Loucy (cell line): ENCODE results near the gene DAPK1.
A peak's percentile ranks its signal among the peaks of the same experiment; 100 is the strongest.
"Not testable (repeated sequence)": the region's sequence is repeated elsewhere in the genome, so short reads cannot be mapped to it uniquely, and the experiment has no call there.

Experiments
- H2AFZ ChIP-seq: fragments of 200-600 bp; sonication (generic); 2 replicates; pipeline ENCODE4 v1.6.0; 2016; ENCODE audit warnings: antibody characterized with exemption, mild to moderate bottlenecking, low read length, moderate library complexity
- H3F3A ChIP-seq: fragments of 200-600 bp; 2 replicates; pipeline ENCODE4 v1.6.0; 2016; ENCODE audit warnings: antibody characterized with exemption, low read depth, mild to moderate bottlenecking
- H3K27me3 ChIP-seq: fragments of 200-600 bp; sonication (generic); 2 replicates; pipeline ENCODE4 v1.6.1; 2014; ENCODE audit warnings: low read length, mild to moderate bottlenecking; ENCODE audit not compliant: insufficient read depth, poor library complexity, severe bottlenecking
- H3K36me3 ChIP-seq: fragments of 200-600 bp; sonication (generic); 2 replicates; pipeline ENCODE4 v1.6.1; 2016; ENCODE audit warnings: low read length; ENCODE audit not compliant: insufficient read depth
- H3K4me1 ChIP-seq: fragments of 200-600 bp; sonication (generic); 2 replicates; pipeline ENCODE4 v1.5.1; 2014; ENCODE audit warnings: low read length, mild to moderate bottlenecking; ENCODE audit not compliant: insufficient read depth, poor library complexity, severe bottlenecking
- H3K4me2 ChIP-seq: fragments of 200-600 bp; sonication (generic); 2 replicates; pipeline ENCODE4 v1.6.0; 2014; ENCODE audit warnings: antibody characterized with exemption, low read length, low read depth, mild to moderate bottlenecking; ENCODE audit not compliant: poor library complexity, severe bottlenecking
- H3K4me3 ChIP-seq: fragments of 200-600 bp; sonication (generic); 2 replicates; pipeline ENCODE4 v1.5.1; 2014; ENCODE audit warnings: low read length, mild to moderate bottlenecking, mixed read lengths; ENCODE audit not compliant: poor library complexity, severe bottlenecking
- H3K79me2 ChIP-seq: fragments of 200-600 bp; sonication (generic); 2 replicates; pipeline ENCODE4 v1.6.1; 2014; ENCODE audit warnings: low read length; ENCODE audit not compliant: insufficient read depth
- H3K9ac ChIP-seq: fragments of 200-600 bp; sonication (generic); 2 replicates; pipeline ENCODE4 v1.6.0; 2014; ENCODE audit warnings: mild to moderate bottlenecking, low read depth, low read length, moderate library complexity; ENCODE audit not compliant: poor library complexity, severe bottlenecking
- H3K9me2 ChIP-seq: fragments of 200-600 bp; sonication (generic); replicated peaks from 2 replicates; pipeline ENCODE4 v1.6.1; 2016; ENCODE audit warnings: low read depth, low read length, mixed read lengths
- H3K9me3 ChIP-seq: fragments of 200-600 bp; sonication (generic); 2 replicates; pipeline ENCODE4 v1.6.1; 2014; ENCODE audit warnings: mild to moderate bottlenecking, antibody characterized with exemption, low read length, low read depth; ENCODE audit not compliant: insufficient read depth
- H4K20me1 ChIP-seq: fragments of 200-600 bp; sonication (generic); 2 replicates; pipeline ENCODE4 v1.6.0; 2014; ENCODE audit warnings: antibody characterized with exemption, low read length, mild to moderate bottlenecking; ENCODE audit not compliant: insufficient read depth, poor library complexity, severe bottlenecking
- EZH2phosphoT487 ChIP-seq: fragments of 200-600 bp; IDR thresholded peaks from 2 replicates; pipeline ENCODE4 v1.6.1; 2018; ENCODE audit warnings: antibody characterized with exemption, mild to moderate bottlenecking, moderate library complexity, borderline replicate concordance
- TF ChIP-seq, protein P1 (sequence below): fragments of 200-600 bp; sonication (generic); conservative IDR thresholded peaks from 2 replicates; pipeline ENCODE4 v1.5.1; 2014; ENCODE audit warnings: mild to moderate bottlenecking, antibody characterized with exemption, low read length

Gene DAPK1

DNA sequence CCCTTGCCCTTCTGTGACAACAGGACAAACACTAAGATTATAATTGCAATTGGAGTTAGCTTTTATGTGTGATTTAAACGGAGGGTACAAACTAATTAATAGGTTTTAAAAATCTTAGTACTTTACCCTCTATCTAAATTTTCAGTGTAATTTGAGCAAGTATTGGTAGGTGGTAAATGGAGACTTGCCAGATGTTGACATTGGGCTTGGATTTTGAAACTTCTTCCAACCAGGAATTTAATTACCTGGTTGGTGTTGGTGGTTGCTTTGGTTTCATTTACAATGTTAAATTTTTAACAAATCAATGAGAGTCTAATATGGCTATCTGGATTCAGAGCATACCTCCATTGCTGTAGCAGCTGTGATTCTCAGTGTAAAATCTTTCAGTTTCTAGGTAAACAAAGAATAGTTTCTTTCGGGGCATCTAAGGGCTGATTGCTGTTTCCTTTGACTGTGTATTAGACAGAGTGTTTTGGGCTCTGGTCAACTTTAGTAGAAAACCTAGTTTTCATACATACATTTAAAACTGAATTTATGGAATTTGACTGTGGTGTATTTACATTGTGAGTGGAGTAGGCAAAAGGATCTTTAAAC, 1.9 kb downstream of the DAPK1 start:
- Histone ChIP-seq H3K9me3 (no peaks in the 10 kb centered on the region), H3F3A (no peaks in the 10 kb centered on the region), H3K4me3 (peak overlapping the region; percentile 77), H3K9me2 (no peaks in the 10 kb centered on the region), H3K27me3 (no peaks in the 10 kb centered on the region), H3K79me2 (peaks cover 19% of the 10 kb centered on the region; the same call in 1 of the 2 replicates), H3K4me2 (peak overlapping the region; percentile 68), H3K4me1 (peaks cover 22% of the 10 kb centered on the region), H3K9ac (peak overlapping the region; percentile 74), H4K20me1 (no peaks in the 10 kb centered on the region), H3K36me3 (no peaks in the 10 kb centered on the region), H2AFZ (no peak overlapping the region)
- TF ChIP-seq, protein P1, sequence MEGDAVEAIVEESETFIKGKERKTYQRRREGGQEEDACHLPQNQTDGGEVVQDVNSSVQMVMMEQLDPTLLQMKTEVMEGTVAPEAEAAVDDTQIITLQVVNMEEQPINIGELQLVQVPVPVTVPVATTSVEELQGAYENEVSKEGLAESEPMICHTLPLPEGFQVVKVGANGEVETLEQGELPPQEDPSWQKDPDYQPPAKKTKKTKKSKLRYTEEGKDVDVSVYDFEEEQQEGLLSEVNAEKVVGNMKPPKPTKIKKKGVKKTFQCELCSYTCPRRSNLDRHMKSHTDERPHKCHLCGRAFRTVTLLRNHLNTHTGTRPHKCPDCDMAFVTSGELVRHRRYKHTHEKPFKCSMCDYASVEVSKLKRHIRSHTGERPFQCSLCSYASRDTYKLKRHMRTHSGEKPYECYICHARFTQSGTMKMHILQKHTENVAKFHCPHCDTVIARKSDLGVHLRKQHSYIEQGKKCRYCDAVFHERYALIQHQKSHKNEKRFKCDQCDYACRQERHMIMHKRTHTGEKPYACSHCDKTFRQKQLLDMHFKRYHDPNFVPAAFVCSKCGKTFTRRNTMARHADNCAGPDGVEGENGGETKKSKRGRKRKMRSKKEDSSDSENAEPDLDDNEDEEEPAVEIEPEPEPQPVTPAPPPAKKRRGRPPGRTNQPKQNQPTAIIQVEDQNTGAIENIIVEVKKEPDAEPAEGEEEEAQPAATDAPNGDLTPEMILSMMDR = no peak

GRCh38 chr9:87500491-87501270, 3.0 kb downstream of the DAPK1 start:
- Histone ChIP-seq H3K4me1 (peaks cover 23% of the 10 kb centered on the region), H3K4me2 (peak overlapping the region; percentile 68), H2AFZ (no peak overlapping the region), H4K20me1 (no peaks in the 10 kb centered on the region), H3F3A (no peaks in the 10 kb centered on the region), H3K36me3 (no peaks in the 10 kb centered on the region), H3K4me3 (peak overlapping the region; percentile 77), H3K79me2 (peaks cover 22% of the 10 kb centered on the region; the same call in 1 of the 2 replicates), H3K9me3 (no peaks in the 10 kb centered on the region), H3K9ac (peak overlapping the region; percentile 74), H3K27me3 (no peaks in the 10 kb centered on the region), H3K9me2 (no peaks in the 10 kb centered on the region)
- TF ChIP-seq, protein P1 = peak; percentile 29; the same call in 1 of the 2 replicates
- no peak for TF ChIP-seq EZH2phosphoT487

GRCh38 chr9:87501271-87501656, 3.6 kb downstream of the DAPK1 start:
- H4K20me1 ChIP-seq, H3K9me2 ChIP-seq, H3K36me3 ChIP-seq, H3K27me3 ChIP-seq, H3F3A ChIP-seq, H2AFZ ChIP-seq, H3K9me3 ChIP-seq: not testable (repeated sequence)
- Histone ChIP-seq H3K4me2 (peak overlapping the region; percentile 68), H3K4me3 (peak overlapping the region; percentile 61), H3K9ac (peak overlapping the region; percentile 52), H3K79me2 (peaks cover 28% of the 10 kb centered on the region; the same call in 1 of the 2 replicates), H3K4me1 (peaks cover 23% of the 10 kb centered on the region)
